ENCODE data around the gene ZGPAT.

The ZGPAT gene

GRCh38 chr20:63678667-63679465, 29.0 kb upstream of the ZGPAT start:
- DNase-seq = no peak

GRCh38 chr20:63679799-63680305, 28.0 kb upstream of the ZGPAT start:
- no peak for DNase-seq

- no peak for DNase-seq
These were observed 27.4 kb upstream of the ZGPAT start for GRCh38 chr20:63680427-63680826.

- DNase-seq = no peak
These were observed 26.8 kb upstream of the ZGPAT start for GRCh38 chr20:63680857-63681608.

- no peak for DNase-seq
These were observed 26.2 kb upstream of the ZGPAT start for GRCh38 chr20:63681609-63682142.

GRCh38 chr20:63682384-63683139, 25.3 kb upstream of the ZGPAT start:
- no peak for DNase-seq

- DNase-seq = no peak
These were observed 22.4 kb upstream of the ZGPAT start for GRCh38 chr20:63685269-63686026.

- DNase-seq = no peak
These were observed 21.7 kb upstream of the ZGPAT start for GRCh38 chr20:63686094-63686491.

- DNase-seq = no peak
These were observed 21.1 kb upstream of the ZGPAT start for GRCh38 chr20:63686492-63687321.

GRCh38 chr20:63687419-63688178, 20.2 kb upstream of the ZGPAT start:
- DNase-seq = no peak

GRCh38 chr20:63688228-63689045, 19.4 kb upstream of the ZGPAT start:
- DNase-seq = no peak

- no peak for DNase-seq
These were observed 18.5 kb upstream of the ZGPAT start for GRCh38 chr20:63689046-63690002.

GRCh38 chr20:63690003-63690897, 17.6 kb upstream of the ZGPAT start:
- DNase-seq = no peak

GRCh38 chr20:63690898-63691710, 16.7 kb upstream of the ZGPAT start:
- DNase-seq = no peak

GRCh38 chr20:63691711-63692435, 16.0 kb upstream of the ZGPAT start:
- no peak for DNase-seq
